PC-3 (cell line): ENCODE data around the gene COL1A1. TPM values are rescaled to one million over a fixed set of nuclear protein-coding genes. Genes with fewer than 3 reads are reported as not detected.

Experiments
- ATAC-seq: fragments of 200-7000 bp; cut with Tn5 transposase; 2 replicates; pipeline ENCODE4 v1.9.1; 2020; ENCODE audit warnings: mild to moderate bottlenecking, moderate library complexity
- BruUV-seq: library from RNA; stranded (reverse); fragments of 400-500 nt; replicated peaks from 2 replicates; lab custom pipeline; 2021; lab: Mats Ljungman, UMichigan
- CTCF ChIA-PET: fragments of 300-600 bp; sonication (Branson Sonifier 250); formaldehyde crosslinking; loops from one replicate; lab custom pipeline; 2022; ENCODE audit warnings: antibody characterized with exemption; lab: Charles Lee
- POLR2A ChIA-PET: fragments of 300-600 bp; sonication (Branson Sonifier 250); formaldehyde crosslinking; loops from one replicate; lab custom pipeline; 2022; ENCODE audit warnings: antibody characterized with exemption; ENCODE audit not compliant: unreplicated experiment; lab: Charles Lee
- DNase-seq: peaks from one replicate; pipeline ENCODE4 v3.0.0-alpha.2; 2015
- H2AFZ ChIP-seq: fragments of 300-600 bp; sonication (generic); 2 replicates; pipeline ENCODE4 v1.6.0; 2016; ENCODE audit warnings: antibody characterized with exemption, low read length
- H3F3A ChIP-seq: fragments of 300-600 bp; sonication (generic); one replicate; pipeline ENCODE4 v1.6.0; 2017; ENCODE audit warnings: antibody characterized with exemption, low read length, control low read depth, mild to moderate bottlenecking; ENCODE audit not compliant: unreplicated experiment
- H3K27ac ChIP-seq: fragments of 300-600 bp; sonication (generic); 2 replicates; pipeline ENCODE4 v1.5.1; 2016; ENCODE audit warnings: mild to moderate bottlenecking, low read length
- H3K27me3 ChIP-seq: fragments of 300-600 bp; sonication (generic); 2 replicates; pipeline ENCODE4 v1.6.1; 2016; ENCODE audit warnings: low read length, mixed read lengths
- H3K36me3 ChIP-seq: fragments of 300-600 bp; sonication (generic); 2 replicates; pipeline ENCODE4 v1.6.1; 2016; ENCODE audit warnings: low read depth, mixed run types, low read length, mixed read lengths
- H3K4me1 ChIP-seq: fragments of 300-600 bp; sonication (generic); 2 replicates; pipeline ENCODE4 v1.5.1; 2016; ENCODE audit warnings: low read length; ENCODE audit not compliant: insufficient read depth
- H3K4me2 ChIP-seq: fragments of 300-600 bp; sonication (generic); 2 replicates; pipeline ENCODE4 v1.6.0; 2016; ENCODE audit warnings: low read length
- H3K4me3 ChIP-seq: fragments of 300-600 bp; sonication (generic); 2 replicates; pipeline ENCODE4 v1.5.1; 2016; ENCODE audit warnings: mild to moderate bottlenecking, low read length, mixed read lengths
- H3K79me2 ChIP-seq: fragments of 300-600 bp; sonication (generic); 2 replicates; pipeline ENCODE4 v1.6.1; 2017; ENCODE audit warnings: low read length, mixed read lengths
- H3K9ac ChIP-seq: fragments of 300-600 bp; sonication (generic); 2 replicates; pipeline ENCODE4 v1.6.0; 2016; ENCODE audit warnings: mild to moderate bottlenecking, low read length
- H3K9me2 ChIP-seq: fragments of 300-600 bp; sonication (generic); replicated peaks from 2 replicates; pipeline ENCODE4 v1.6.1; 2016; ENCODE audit warnings: mixed run types, low read length, mixed read lengths
- H3K9me3 ChIP-seq: fragments of 300-600 bp; sonication (generic); 2 replicates; pipeline ENCODE4 v1.6.1; 2016; ENCODE audit warnings: low read length, mixed read lengths
- H4K20me1 ChIP-seq: fragments of 300-600 bp; sonication (generic); 2 replicates; pipeline ENCODE4 v1.6.1; 2016; ENCODE audit warnings: low read length, mixed read lengths
- EZH2 ChIP-seq: fragments of 300-600 bp; sonication (generic); IDR thresholded peaks from one replicate; pipeline ENCODE4 v1.6.1; 2017; ENCODE audit warnings: antibody characterized with exemption, mild to moderate bottlenecking, low read length; ENCODE audit not compliant: unreplicated experiment
- EZH2phosphoT487 ChIP-seq: fragments of 300-600 bp; sonication (generic); IDR thresholded peaks from 2 replicates; pipeline ENCODE4 v1.6.1; 2018; ENCODE audit warnings: mild to moderate bottlenecking, antibody characterized with exemption, low read length, borderline replicate concordance
- intact Hi-C: fragments of 100-400 bp; cut with micrococcal nuclease; formaldehyde crosslinking; loops from 2 replicates; pipeline ENCODE4 v1.9.0; 2023
- total RNA-seq: library from RNA; depleted of rRNA; stranded (reverse); fragments of >200 nt; gene quantifications from 2 replicates; pipeline ENCODE4 v1.2.3, GENCODE V29; 2014
- TF ChIP-seq, protein P1 (sequence below): fragments of 300-600 bp; sonication (generic); conservative IDR thresholded peaks from 2 replicates; pipeline ENCODE4 v1.5.1; 2017; ENCODE audit warnings: antibody characterized with exemption, low read depth, mild to moderate bottlenecking, low read length

COL1A1 gene
- total RNA-seq, 1 experiment from 2014 or later: 30.6 TPM

DNA sequence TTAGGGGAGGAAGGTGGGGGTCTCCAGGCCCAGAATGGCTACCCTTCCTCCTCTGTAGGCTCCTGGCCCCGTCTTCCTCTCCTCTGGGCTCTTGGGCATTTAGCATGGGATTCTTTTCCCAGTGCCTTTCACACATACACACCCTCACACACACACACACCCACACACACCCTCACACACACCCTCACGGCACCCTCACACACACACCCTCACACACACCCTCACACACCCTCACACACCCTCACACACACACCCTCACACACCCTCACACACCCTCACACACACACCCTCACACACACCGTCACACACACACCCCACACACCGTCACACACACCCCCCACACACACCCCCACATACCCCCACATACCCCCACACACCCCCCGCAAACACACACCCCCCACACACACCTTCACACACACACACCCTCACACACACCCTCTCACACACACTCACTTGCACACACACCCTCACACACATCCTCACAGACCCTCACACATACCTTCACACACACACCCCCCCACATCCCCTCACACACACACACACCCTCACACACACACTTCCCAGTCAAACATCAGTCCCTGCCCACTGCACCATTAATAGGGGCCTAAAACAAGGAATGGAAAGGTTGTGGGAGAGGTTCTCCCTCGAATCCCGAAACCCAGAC is 34.8 kb downstream of the COL1A1 start:
- no peaks in the 10 kb centered on the region for H3K9me2 ChIP-seq
- ATAC-seq (no peak), DNase-seq (no peak)
- BruUV-seq: no TSS peak
- peaks cover 32% of the 10 kb centered on the region for H3K4me1 ChIP-seq
- no peak overlapping the region for H2AFZ ChIP-seq
- no peaks in the 10 kb centered on the region for H3K36me3 ChIP-seq
- no peaks in the 10 kb centered on the region for H3K27me3 ChIP-seq
- no peak for TF ChIP-seq EZH2
- TF ChIP-seq, protein P1, sequence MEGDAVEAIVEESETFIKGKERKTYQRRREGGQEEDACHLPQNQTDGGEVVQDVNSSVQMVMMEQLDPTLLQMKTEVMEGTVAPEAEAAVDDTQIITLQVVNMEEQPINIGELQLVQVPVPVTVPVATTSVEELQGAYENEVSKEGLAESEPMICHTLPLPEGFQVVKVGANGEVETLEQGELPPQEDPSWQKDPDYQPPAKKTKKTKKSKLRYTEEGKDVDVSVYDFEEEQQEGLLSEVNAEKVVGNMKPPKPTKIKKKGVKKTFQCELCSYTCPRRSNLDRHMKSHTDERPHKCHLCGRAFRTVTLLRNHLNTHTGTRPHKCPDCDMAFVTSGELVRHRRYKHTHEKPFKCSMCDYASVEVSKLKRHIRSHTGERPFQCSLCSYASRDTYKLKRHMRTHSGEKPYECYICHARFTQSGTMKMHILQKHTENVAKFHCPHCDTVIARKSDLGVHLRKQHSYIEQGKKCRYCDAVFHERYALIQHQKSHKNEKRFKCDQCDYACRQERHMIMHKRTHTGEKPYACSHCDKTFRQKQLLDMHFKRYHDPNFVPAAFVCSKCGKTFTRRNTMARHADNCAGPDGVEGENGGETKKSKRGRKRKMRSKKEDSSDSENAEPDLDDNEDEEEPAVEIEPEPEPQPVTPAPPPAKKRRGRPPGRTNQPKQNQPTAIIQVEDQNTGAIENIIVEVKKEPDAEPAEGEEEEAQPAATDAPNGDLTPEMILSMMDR: no peak
- TF ChIP-seq EZH2phosphoT487: no peak
- no peak overlapping the region for H3K9ac ChIP-seq
- POLR2A ChIA-PET: no interaction called here
- no peaks in the 10 kb centered on the region for H3F3A ChIP-seq
- H3K27ac ChIP-seq: no peak overlapping the region
- no peak overlapping the region for H3K4me3 ChIP-seq
- no peaks in the 10 kb centered on the region for H4K20me1 ChIP-seq
- intact Hi-C loops: no loop called here
- H3K4me2 ChIP-seq: no peak overlapping the region
- CTCF ChIA-PET: no interaction called here
- no peaks in the 10 kb centered on the region for H3K79me2 ChIP-seq
- H3K9me3 ChIP-seq: no peaks in the 10 kb centered on the region

DNA sequence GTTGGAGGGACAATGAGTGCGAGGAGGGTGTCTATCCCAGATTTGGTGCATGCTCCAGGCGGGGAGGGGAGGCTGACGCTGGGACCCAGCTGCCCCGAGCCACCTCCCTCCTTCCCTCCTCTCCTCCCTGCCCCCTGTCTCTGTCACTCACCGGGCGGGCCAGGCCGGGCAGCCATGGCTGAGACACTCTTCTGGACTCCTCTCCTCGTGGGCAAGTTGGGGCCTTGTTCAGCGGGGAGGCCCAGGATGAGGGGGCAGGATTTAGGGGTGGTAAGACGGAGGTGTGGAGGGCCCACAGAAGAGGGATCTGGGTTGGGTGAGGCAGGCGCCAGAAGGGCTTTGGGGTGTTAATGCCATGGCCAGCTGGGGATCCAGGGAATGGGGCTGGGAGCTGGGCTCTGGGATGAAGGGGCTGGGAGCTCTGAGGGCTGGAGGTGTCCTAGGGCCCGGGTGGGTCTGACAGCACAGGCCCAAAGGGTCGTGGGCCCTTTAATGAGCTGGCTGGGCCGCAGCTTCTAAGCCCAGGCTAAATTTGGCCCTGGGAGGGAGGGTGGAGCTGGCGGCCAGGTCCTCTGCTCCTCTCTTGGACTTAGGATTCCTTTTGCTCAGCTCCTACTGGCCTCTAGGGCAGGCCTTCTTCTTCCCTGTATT is 35.4 kb downstream of the COL1A1 start, which contains the start of gene SGCA:
TSS of gene SGCA (plus strand) at position 139 of the 651 bp plus-strand sequence. CDS start at position 175, 36 bp downstream.
- DNase-seq (no peak), ATAC-seq (no peak)
- Histone ChIP-seq H3F3A (no peaks in the 10 kb centered on the region), H4K20me1 (no peaks in the 10 kb centered on the region), H3K9me2 (no peaks in the 10 kb centered on the region), H3K4me1 (peaks cover 28% of the 10 kb centered on the region), H3K36me3 (no peaks in the 10 kb centered on the region), H3K27me3 (no peaks in the 10 kb centered on the region), H2AFZ (no peak within 1 kb of the TSS), H3K79me2 (no peaks in the 10 kb centered on the region), H3K4me2 (no peak within 1 kb of the TSS), H3K9me3 (no peaks in the 10 kb centered on the region), H3K4me3 (no peak within 1 kb of the TSS), H3K27ac (no peak within 1 kb of the TSS), H3K9ac (no peak within 1 kb of the TSS)
- no TSS peak for BruUV-seq
- intact Hi-C loops: no loop called here
- ChIA-PET CTCF (no interaction called here), POLR2A (no interaction called here)
- TF ChIP-seq EZH2phosphoT487 (no peak), EZH2 (no peak)
- TF ChIP-seq, protein P1: no peak

DNA sequence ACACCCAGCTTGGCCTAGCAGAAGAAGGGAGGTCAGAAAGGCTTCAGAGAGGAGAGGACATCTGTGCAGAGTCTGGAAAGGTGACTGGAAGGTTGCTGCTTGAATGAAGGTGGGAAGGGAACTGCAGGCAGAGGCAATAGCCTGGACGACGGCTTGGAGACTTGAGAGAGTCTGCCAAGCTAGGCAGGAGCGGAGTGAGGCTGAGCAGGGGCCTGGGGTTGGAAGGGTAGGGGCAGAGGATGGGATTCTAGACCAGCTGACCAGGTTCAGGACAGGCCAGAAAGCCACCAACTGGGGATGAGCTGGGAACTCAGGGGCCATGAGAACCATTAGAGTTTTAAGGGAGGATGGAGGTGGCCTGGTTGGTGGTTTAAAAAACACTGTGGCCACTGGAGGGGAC is 36.0 kb downstream of the COL1A1 start:
- no peak overlapping the region for H3K27ac ChIP-seq
- no peak overlapping the region for H3K4me3 ChIP-seq
- H3F3A ChIP-seq: no peaks in the 10 kb centered on the region
- no peak for DNase-seq
- intact Hi-C loops: no loop called here
- H3K4me1 ChIP-seq: peaks cover 27% of the 10 kb centered on the region
- ChIA-PET POLR2A (no interaction called here), CTCF (interaction anchor here (0.7 kb wide), 1 partner anchor 46 kb away, joined by 3 read pairs; no protein-coding TSS in a partner anchor)
- no peaks in the 10 kb centered on the region for H3K36me3 ChIP-seq
- no peaks in the 10 kb centered on the region for H3K27me3 ChIP-seq
- H3K79me2 ChIP-seq: no peaks in the 10 kb centered on the region
- no peak overlapping the region for H3K4me2 ChIP-seq
- TF ChIP-seq, protein P1: no peak
- TF ChIP-seq EZH2phosphoT487: no peak
- ATAC-seq: no peak
- no peaks in the 10 kb centered on the region for H4K20me1 ChIP-seq
- H2AFZ ChIP-seq: no peak overlapping the region
- H3K9ac ChIP-seq: no peak overlapping the region
- H3K9me2 ChIP-seq: no peaks in the 10 kb centered on the region
- no TSS peak for BruUV-seq
- no peaks in the 10 kb centered on the region for H3K9me3 ChIP-seq
